Natural killer cell (primary cell): Measurements from ENCODE around the gene SLC13A4. TPM values are rescaled to one million over a fixed set of nuclear protein-coding genes. Genes with fewer than 3 reads are reported as not detected.

Source experiments
- ATAC-seq, 3 donors: fragments of 150-1000 bp in 2 of 3; fragments of 200-7000 bp in 1 of 3; cut with Tn5 transposase; 1 replicate in 1 of 3; 2 replicates in 2 of 3; pipeline ENCODE4 v1.10.0; 2021; ENCODE audit warnings: mild to moderate bottlenecking in 2 of 3, moderate library complexity in 2 of 3
- DNase-seq, 2 donors: peaks; one replicate each; pipeline versions ENCODE4 v3.0.0 to v3.0.0-alpha.2; 2013 to 2021; ENCODE audit warnings: mixed read lengths in 1 of 2
- H3K27ac ChIP-seq: one replicate; pipeline ENCODE4 v1.5.1; 2013; ENCODE audit warnings: mild to moderate bottlenecking, low read length
- H3K27me3 ChIP-seq: one replicate; pipeline ENCODE4 v1.6.1; 2013; ENCODE audit warnings: low read length; ENCODE audit not compliant: control insufficient read depth, insufficient read depth
- H3K36me3 ChIP-seq: one replicate; pipeline ENCODE4 v1.6.1; 2013; ENCODE audit warnings: low read length; ENCODE audit not compliant: control insufficient read depth, insufficient read depth
- H3K4me1 ChIP-seq: one replicate; pipeline ENCODE4 v1.6.1; 2013; ENCODE audit warnings: low read length; ENCODE audit not compliant: control insufficient read depth, insufficient read depth
- H3K4me3 ChIP-seq: one replicate; pipeline ENCODE4 v1.5.1; 2013; ENCODE audit warnings: low read length
- H3K9me3 ChIP-seq: one replicate; pipeline ENCODE4 v1.6.1; 2013; ENCODE audit warnings: low read length; ENCODE audit not compliant: control insufficient read depth, insufficient read depth
- H3K27ac Mint-ChIP-seq, 2 donors: one replicate each; pipeline ENCODE4 v1.8.0; 2022; ENCODE audit warnings: mild to moderate bottlenecking in 2 of 2, mixed read lengths in 2 of 2, moderate library complexity in 1 of 2
- H3K27me3 Mint-ChIP-seq, 2 donors: one replicate each; pipeline ENCODE4 v1.8.0; 2022; ENCODE audit warnings: low read depth in 2 of 2, mixed read lengths in 2 of 2
- H3K36me3 Mint-ChIP-seq: one replicate; pipeline ENCODE4 v1.8.0; 2022; ENCODE audit warnings: mixed read lengths
- H3K4me1 Mint-ChIP-seq, 2 donors: one replicate each; pipeline ENCODE4 v1.8.0; 2022; ENCODE audit warnings: mixed read lengths in 2 of 2
- H3K4me3 Mint-ChIP-seq: one replicate; pipeline ENCODE4 v1.8.0; 2022; ENCODE audit warnings: mild to moderate bottlenecking, moderate library complexity, mixed read lengths
- H3K9me3 Mint-ChIP-seq, 2 donors: one replicate each; pipeline ENCODE4 v1.8.0; 2022; ENCODE audit warnings: mixed read lengths in 2 of 2
- WGBS: methylation state at CpG from one replicate; pipeline ENCODE4 v1.1.7; 2013; ENCODE audit warnings: missing lambda C conversion rate; ENCODE audit not compliant: insufficient coverage; 5-methylcytosine and 5-hydroxymethylcytosine counted together
- intact Hi-C: fragments of 100-400 bp; cut with micrococcal nuclease; formaldehyde crosslinking; loops from one replicate; pipeline ENCODE4 v1.14.2; 2022
- total RNA-seq, 4 donors: library from RNA; stranded (reverse); fragments of 120-200 nt in 1 of 4; gene quantifications; one replicate each; pipeline versions ENCODE4 v1.2.3 to v1.2.4, GENCODE V29; 2013 to 2022
- TF ChIP-seq, protein P1 (sequence below): fragments of 200-600 bp; IDR thresholded peaks from one replicate; pipeline ENCODE4 v1.8.0; 2022; ENCODE audit warnings: antibody characterized with exemption

The SLC13A4 gene
- total RNA-seq, 3 donors from 2014 or later (not counting 1 experiment from before 2014, with no cell fraction given): not detected

DNA sequence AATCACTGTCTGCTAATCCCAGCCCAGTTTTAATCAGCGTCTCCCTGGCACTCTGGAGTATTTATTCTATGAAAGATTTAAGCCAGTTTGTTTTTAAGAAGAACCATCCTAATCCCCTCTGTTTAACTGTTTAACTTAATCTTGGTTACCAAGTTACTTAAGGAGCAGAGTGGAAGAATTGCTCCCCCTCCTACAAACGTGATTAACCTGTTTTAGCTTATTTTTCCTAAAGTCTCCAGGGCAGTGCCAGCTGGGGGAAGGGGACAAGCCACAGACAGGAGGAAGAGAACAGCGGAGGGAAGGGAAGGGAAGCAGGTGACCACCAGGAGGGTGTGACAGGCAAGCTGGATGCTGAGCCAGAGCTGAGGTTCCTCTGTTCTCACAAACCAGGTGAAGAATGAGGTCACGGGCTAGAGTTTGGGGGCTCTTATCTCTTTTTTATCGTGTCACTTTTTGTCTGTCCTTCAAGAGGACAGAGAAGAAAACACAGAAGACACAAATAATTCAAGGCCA, 1.7 kb downstream of the SLC13A4 start:
- H3K27ac Mint-ChIP-seq: no peak overlapping the region
- no peaks in the 10 kb centered on the region for H3K4me1 ChIP-seq
- H3K27ac ChIP-seq: no peak overlapping the region
- no peaks in the 10 kb centered on the region for H3K4me1 Mint-ChIP-seq
- no peaks in the 10 kb centered on the region for H3K36me3 Mint-ChIP-seq
- DNase-seq: no peak
- H3K36me3 ChIP-seq: no peaks in the 10 kb centered on the region
- H3K9me3 ChIP-seq: no peaks in the 10 kb centered on the region
- peaks cover 3% of the 10 kb centered on the region for H3K27me3 ChIP-seq
- H3K4me3 Mint-ChIP-seq: no peak overlapping the region
- WGBS: 40% methylated on average over 4 of the region's 5 CpGs
- TF ChIP-seq, protein P1, sequence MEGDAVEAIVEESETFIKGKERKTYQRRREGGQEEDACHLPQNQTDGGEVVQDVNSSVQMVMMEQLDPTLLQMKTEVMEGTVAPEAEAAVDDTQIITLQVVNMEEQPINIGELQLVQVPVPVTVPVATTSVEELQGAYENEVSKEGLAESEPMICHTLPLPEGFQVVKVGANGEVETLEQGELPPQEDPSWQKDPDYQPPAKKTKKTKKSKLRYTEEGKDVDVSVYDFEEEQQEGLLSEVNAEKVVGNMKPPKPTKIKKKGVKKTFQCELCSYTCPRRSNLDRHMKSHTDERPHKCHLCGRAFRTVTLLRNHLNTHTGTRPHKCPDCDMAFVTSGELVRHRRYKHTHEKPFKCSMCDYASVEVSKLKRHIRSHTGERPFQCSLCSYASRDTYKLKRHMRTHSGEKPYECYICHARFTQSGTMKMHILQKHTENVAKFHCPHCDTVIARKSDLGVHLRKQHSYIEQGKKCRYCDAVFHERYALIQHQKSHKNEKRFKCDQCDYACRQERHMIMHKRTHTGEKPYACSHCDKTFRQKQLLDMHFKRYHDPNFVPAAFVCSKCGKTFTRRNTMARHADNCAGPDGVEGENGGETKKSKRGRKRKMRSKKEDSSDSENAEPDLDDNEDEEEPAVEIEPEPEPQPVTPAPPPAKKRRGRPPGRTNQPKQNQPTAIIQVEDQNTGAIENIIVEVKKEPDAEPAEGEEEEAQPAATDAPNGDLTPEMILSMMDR: no peak
- ATAC-seq: no peak
- intact Hi-C loops: no loop called here
- H3K4me3 ChIP-seq: no peak overlapping the region
- H3K9me3 Mint-ChIP-seq: no peaks in the 10 kb centered on the region
- H3K27me3 Mint-ChIP-seq: peaks cover 8 to 12% of the 10 kb centered on the region in 2 donors

DNA sequence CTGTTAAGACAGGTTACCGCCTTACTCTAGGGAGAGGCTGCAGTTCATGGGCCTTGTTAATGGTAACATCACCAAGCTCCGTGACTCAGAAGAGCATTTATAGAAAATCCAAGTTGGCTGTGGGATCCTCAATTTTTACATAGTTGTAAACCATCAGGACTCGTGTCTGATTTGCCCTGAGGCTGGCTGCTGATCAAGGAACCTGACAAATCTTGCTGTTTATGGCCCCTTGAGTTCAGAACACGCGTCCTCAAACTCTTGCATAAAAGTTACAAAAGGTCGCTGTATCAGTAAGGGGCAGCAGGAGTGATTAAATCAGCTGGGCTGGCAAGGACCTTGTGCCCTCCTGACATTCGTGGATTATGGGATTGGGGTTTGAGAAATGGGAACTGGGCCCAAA, 4.6 kb downstream of the SLC13A4 start:
- Histone ChIP-seq H3K9me3 (no peaks in the 10 kb centered on the region), H3K36me3 (no peaks in the 10 kb centered on the region), H3K27ac (no peak overlapping the region), H3K4me1 (no peaks in the 10 kb centered on the region), H3K4me3 (no peak overlapping the region), H3K27me3 (peaks cover 3% of the 10 kb centered on the region)
- intact Hi-C loops: no loop called here
- Mint-ChIP-seq H3K4me1 (no peaks in the 10 kb centered on the region), H3K4me3 (no peak overlapping the region), H3K9me3 (no peaks in the 10 kb centered on the region), H3K27me3 (peaks cover 12 to 13% of the 10 kb centered on the region in 2 donors), H3K27ac (no peak overlapping the region), H3K36me3 (no peaks in the 10 kb centered on the region)
- WGBS: 79% methylated on average over 7 of the region's 7 CpGs
- no peak for ATAC-seq
- no peak for DNase-seq
- TF ChIP-seq, protein P1: no peak

DNA sequence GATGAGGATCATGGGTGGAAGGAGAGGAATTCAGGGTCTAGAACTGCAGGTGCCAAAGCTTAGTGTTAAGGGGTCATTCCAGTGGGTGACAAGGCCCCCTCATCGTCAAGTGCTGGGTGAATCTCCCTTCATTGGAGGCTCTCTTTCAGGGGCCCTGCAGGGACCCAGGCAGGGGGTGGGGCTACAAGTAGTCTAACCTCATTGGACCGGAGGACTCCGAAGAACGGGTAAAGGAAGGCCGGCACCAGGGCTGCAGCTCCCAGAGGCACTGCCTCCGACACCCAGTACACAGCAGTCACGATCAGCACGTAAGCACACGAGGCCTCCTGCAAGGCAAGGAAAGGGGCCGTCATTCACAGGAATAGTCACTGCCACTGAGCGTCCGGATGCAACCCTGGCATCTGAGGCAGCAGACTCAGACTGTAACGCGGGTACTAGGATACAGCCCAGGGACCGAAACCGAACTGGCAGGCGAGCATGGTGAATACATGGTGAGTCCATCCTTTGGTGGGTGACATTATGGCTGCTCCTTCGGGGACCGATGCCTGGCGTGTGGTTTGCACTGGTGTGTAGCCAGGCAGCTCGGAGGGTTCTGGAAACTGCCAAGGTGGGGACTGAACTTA, 6.7 kb downstream of the SLC13A4 start:
- H3K36me3 ChIP-seq: no peaks in the 10 kb centered on the region
- DNase-seq: no peak
- H3K36me3 Mint-ChIP-seq: no peaks in the 10 kb centered on the region
- intact Hi-C loops: no loop called here
- ATAC-seq: no peak
- peaks cover 3% of the 10 kb centered on the region for H3K27me3 ChIP-seq
- H3K27ac ChIP-seq: no peak overlapping the region
- H3K27me3 Mint-ChIP-seq: peaks cover 12 to 13% of the 10 kb centered on the region in 2 donors
- 95% methylated on average over 21 of the region's 21 CpGs for WGBS
- TF ChIP-seq, protein P1: no peak
- no peaks in the 10 kb centered on the region for H3K9me3 Mint-ChIP-seq
- no peak overlapping the region for H3K4me3 Mint-ChIP-seq
- no peak overlapping the region for H3K27ac Mint-ChIP-seq
- no peaks in the 10 kb centered on the region for H3K4me1 ChIP-seq
- no peak overlapping the region for H3K4me3 ChIP-seq
- H3K4me1 Mint-ChIP-seq: no peaks in the 10 kb centered on the region
- no peaks in the 10 kb centered on the region for H3K9me3 ChIP-seq

DNA sequence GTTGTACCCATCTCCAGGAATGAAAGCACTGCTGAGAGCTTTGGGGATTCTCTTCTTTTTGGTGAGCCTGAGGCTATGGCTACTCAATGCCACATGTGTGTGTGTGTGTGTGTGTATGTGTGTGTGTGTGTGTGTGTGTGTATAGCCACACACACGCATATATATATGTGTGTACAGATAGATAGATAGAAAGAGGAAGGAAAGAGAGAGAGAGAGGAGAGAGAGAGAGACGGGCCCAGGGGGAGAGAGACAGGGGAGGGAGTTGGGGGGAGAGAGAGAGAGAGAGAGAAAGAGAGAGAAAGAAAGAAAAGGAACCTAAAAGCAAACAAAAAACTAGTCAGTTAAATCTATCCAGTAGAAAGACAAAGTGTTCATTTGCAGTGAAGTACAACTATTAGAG, 8.3 kb downstream of the SLC13A4 start:
- Histone ChIP-seq H3K27me3 (no peaks in the 10 kb centered on the region), H3K36me3 (no peaks in the 10 kb centered on the region), H3K9me3 (no peaks in the 10 kb centered on the region), H3K4me1 (no peaks in the 10 kb centered on the region), H3K27ac (no peak overlapping the region), H3K4me3 (no peak overlapping the region)
- no peaks in the 10 kb centered on the region for H3K36me3 Mint-ChIP-seq
- ATAC-seq (no peak), DNase-seq (no peak)
- H3K9me3 Mint-ChIP-seq: no peaks in the 10 kb centered on the region
- TF ChIP-seq, protein P1: no peak
- H3K27me3 Mint-ChIP-seq: peaks cover 12 to 13% of the 10 kb centered on the region in 2 donors
- no peaks in the 10 kb centered on the region for H3K4me1 Mint-ChIP-seq
- no peak overlapping the region for H3K27ac Mint-ChIP-seq
- intact Hi-C loops: no loop called here
- 13% methylated on average over 1 of the region's 2 CpGs for WGBS
- H3K4me3 Mint-ChIP-seq: no peak overlapping the region
